RWPE1 (cell line): Measurements from ENCODE around the gene MRTO4.
"Not testable (repeated sequence)": the region's sequence is repeated elsewhere in the genome, so short reads cannot be mapped to it uniquely, and the experiment has no call there.

Experiments
- CTCF ChIA-PET: fragments of 350-600 bp; sonication (Branson Sonifier 250); formaldehyde crosslinking; extraction: SDS; loops from one replicate; lab custom pipeline; 2021; lab: Yijun Ruan, JAX
- POLR2A ChIA-PET: fragments of 400-600 bp; formaldehyde crosslinking; extraction: SDS; loops from one replicate; lab custom pipeline; 2020; ENCODE audit warnings: antibody characterized with exemption; ENCODE audit not compliant: low non-redundant PET; lab: Yijun Ruan, JAX
- DNase-seq: peaks from one replicate; pipeline ENCODE4 v3.0.0; 2012; ENCODE audit warnings: low spot score
- H3K27ac ChIP-seq: fragments of 450-650 bp; 2 replicates; pipeline ENCODE4 v1.5.1; 2017
- CTCF ChIP-seq: fragments of 450-650 bp; conservative IDR thresholded peaks from 2 replicates; pipeline ENCODE4 v1.5.1; 2017; ENCODE audit warnings: low read depth, mild to moderate bottlenecking

MRTO4 gene

GRCh38 chr1:19258353-19258752 is 6.7 kb downstream of the MRTO4 start:
- ChIA-PET POLR2A (no interaction called here), CTCF (no interaction called here)
- TF ChIP-seq CTCF: no peak
- DNase-seq: no peak
- peak overlapping the region; percentile 57 for H3K27ac ChIP-seq

GRCh38 chr1:19260211-19261138 is 8.9 kb downstream of the MRTO4 start:
- POLR2A ChIA-PET: no interaction called here
- CTCF ChIA-PET: interaction anchor here (1.1 kb wide), 1 partner anchor 19 kb away, joined by 3 read pairs; no protein-coding TSS in a partner anchor
- no peak for TF ChIP-seq CTCF
- peak; percentile 70 for DNase-seq
- H3K27ac ChIP-seq: peak overlapping the region; percentile 57

GRCh38 chr1:19262047-19262446 is 10.4 kb downstream of the MRTO4 start:
- POLR2A ChIA-PET: no interaction called here
- no peak overlapping the region for H3K27ac ChIP-seq
- DNase-seq: no peak
- CTCF ChIA-PET: no interaction called here
- TF ChIP-seq CTCF: no peak

- POLR2A ChIA-PET: no interaction called here
- TF ChIP-seq CTCF: no peak
- DNase-seq: no peak
- no peak overlapping the region for H3K27ac ChIP-seq
- CTCF ChIA-PET: interaction anchor here (0.8 kb wide), 1 partner anchor 140 kb away, joined by 4 read pairs; no protein-coding TSS in a partner anchor
These were observed 11.1 kb downstream of the MRTO4 start for GRCh38 chr1:19262744-19263143.

GRCh38 chr1:19268445-19268844 is 16.8 kb downstream of the MRTO4 start:
- no peak overlapping the region for H3K27ac ChIP-seq
- ChIA-PET POLR2A (no interaction called here), CTCF (interaction anchor here (0.7 kb wide), 1 partner anchor 21 kb away, joined by 3 read pairs; no protein-coding TSS in a partner anchor)
- TF ChIP-seq CTCF: no peak
- DNase-seq: no peak

- TF ChIP-seq CTCF: peak; percentile 13; the same call in 1 of the 2 replicates
- CTCF ChIA-PET, H3K27ac ChIP-seq, POLR2A ChIA-PET: not testable (repeated sequence)
- DNase-seq: peak; percentile 19
These were observed 18.1 kb downstream of the MRTO4 start for GRCh38 chr1:19269427-19270342.

- H3K27ac ChIP-seq, POLR2A ChIA-PET, DNase-seq: not testable (repeated sequence)
- CTCF ChIA-PET: interaction anchor here (0.7 kb wide), 1 partner anchor 289 kb away, joined by 3 read pairs; no protein-coding TSS in a partner anchor
These were observed 18.7 kb downstream of the MRTO4 start for GRCh38 chr1:19270343-19270730.
